Measurements from ENCODE around the gene SLC30A9. TPM values are rescaled to one million over a fixed set of nuclear protein-coding genes. Genes with fewer than 3 reads are reported as not detected.

The SLC30A9 gene
- total and polyA plus RNA-seq, 2 experiments from 2014 or later: 65.5 to 69.5 TPM

DNA sequence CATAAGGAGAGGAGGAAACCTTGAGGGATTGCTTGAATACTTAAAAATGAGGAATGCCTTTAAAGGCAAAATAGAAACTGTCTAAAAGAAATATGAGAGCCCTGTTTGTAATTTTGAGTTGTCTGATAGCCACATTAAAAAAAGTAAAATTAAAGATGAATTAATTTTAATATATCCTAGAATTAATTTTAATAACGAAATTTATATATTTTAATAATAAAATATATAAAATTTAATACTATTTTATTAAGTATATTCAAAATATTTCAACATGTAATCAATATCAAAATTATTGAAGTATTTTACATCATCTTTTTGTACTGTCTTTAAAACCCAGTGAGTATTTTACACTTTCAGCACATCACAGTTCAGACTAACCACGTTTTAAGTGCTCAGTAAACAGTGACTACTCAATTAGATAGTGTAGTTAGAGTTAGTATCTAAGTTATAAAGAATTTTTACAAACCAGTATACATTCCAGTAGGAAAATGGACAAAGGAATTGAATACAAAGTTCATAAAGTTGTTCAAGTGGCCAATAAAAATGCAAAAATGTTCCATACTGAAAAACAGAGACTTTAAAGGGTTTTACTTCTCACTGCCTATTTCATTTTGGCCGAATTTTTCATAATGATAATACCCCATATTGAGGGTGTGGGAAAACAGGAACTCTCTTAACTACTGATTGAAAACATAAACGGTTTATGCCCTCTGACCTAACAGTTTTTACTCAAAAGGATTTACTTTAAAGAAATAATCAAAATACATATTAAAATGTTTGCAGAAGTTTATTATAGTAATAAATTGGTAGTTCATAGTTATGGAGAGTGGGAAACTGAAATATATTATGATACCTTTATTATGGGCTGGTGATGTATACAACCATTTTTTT lies 2.9 kb downstream of the SLC30A9 start:
- Histone ChIP-seq H3K36me3 (ENCODE audit: low read depth) (no peaks in the 10 kb centered on the region), H3K4me3 (peak overlapping the region; percentile 92; the same call in 1 of the 2 replicates), H3K4me2 (ENCODE audit: unreplicated experiment) (peak overlapping the region; percentile 87), H3K79me2 (ENCODE audit: insufficient read depth) (peaks cover 93% of the 10 kb centered on the region), H2AFZ (no peak overlapping the region), H3K4me1 (ENCODE audit: insufficient read depth) (peaks cover 31% of the 10 kb centered on the region), H3K27me3 (replicated peaks; ENCODE audit: insufficient read depth) (no peaks in the 10 kb centered on the region), H3K9me3 (ENCODE audit: low read depth) (no peaks in the 10 kb centered on the region), H4K20me1 (ENCODE audit: insufficient read depth) (no peaks in the 10 kb centered on the region), H3K9ac (peak overlapping the region; percentile 93; the same call in 1 of the 2 replicates), H3K9me2 (ENCODE audit: insufficient read depth) (no peaks in the 10 kb centered on the region), H3F3A (ENCODE audit: insufficient read depth) (no peaks in the 10 kb centered on the region), H3K27ac (no peak overlapping the region)
- WGBS, 2 experiments (ENCODE audit: low coverage in 1 of 2, low lambda C conversion rate in 2 of 2, missing lambda C conversion rate in 2 of 2): 60 to 72% methylated on average over 4 of the region's 4 CpGs
- TF ChIP-seq EZH2 (IDR thresholded peaks at IDR 0.05; ENCODE audit: insufficient read depth, poor library complexity, severe bottlenecking): no peak
- no peak for TF ChIP-seq EZH2phosphoT487 (IDR thresholded peaks at IDR 0.05; ENCODE audit: insufficient read depth, low read depth)
- in situ Hi-C loops (cut with MboI): no loop called here
- DNase-seq: no peak

DNA sequence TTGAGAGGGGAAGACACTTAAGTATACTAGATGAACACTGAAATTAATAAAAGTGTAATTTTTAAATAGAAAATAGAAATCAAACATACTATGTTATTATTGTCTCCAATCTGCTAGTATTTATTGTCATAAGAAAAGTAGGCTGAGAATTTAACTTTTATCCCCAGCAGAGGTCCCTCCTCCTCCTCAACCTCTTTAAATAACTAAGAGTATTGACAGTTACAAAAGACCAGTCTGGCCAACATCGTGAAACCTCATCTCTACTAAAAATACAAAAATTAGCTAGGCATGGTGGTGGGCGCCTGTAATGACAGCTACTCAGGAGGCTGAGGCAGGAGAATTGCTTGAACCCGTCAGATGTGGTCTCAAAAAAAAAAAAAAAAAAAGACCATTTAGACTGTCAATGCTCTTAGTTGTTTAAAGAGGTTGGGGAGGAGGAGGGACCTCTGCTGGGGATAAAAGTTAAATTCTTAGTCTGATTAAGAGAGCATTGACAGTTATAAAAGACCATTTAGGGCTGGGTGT lies 4.2 kb downstream of the SLC30A9 start:
- H2AFZ ChIP-seq: no peak overlapping the region
- H3K4me3 ChIP-seq: no peak overlapping the region
- TF ChIP-seq EZH2phosphoT487 (IDR thresholded peaks at IDR 0.05; ENCODE audit: insufficient read depth, low read depth): no peak
- no peak for TF ChIP-seq EZH2 (IDR thresholded peaks at IDR 0.05; ENCODE audit: insufficient read depth, poor library complexity, severe bottlenecking)
- DNase-seq: peak; percentile 4
- H3K4me1 ChIP-seq (ENCODE audit: insufficient read depth): peaks cover 25% of the 10 kb centered on the region
- no peaks in the 10 kb centered on the region for H3K27me3 ChIP-seq (replicated peaks; ENCODE audit: insufficient read depth)
- no peaks in the 10 kb centered on the region for H4K20me1 ChIP-seq (ENCODE audit: insufficient read depth)
- 82 to 85% methylated on average over 3 of the region's 3 CpGs for WGBS, 2 experiments (ENCODE audit: low coverage in 1 of 2, low lambda C conversion rate in 2 of 2, missing lambda C conversion rate in 2 of 2)
- peaks cover 6% of the 10 kb centered on the region; the same call in 1 of the 2 replicates for H3K36me3 ChIP-seq (ENCODE audit: low read depth)
- no peak overlapping the region for H3K9ac ChIP-seq
- peaks cover 4% of the 10 kb centered on the region; the same call in 1 of the 2 replicates for H3F3A ChIP-seq (ENCODE audit: insufficient read depth)
- H3K9me2 ChIP-seq (ENCODE audit: insufficient read depth): no peaks in the 10 kb centered on the region
- in situ Hi-C loops (cut with MboI): no loop called here
- H3K9me3 ChIP-seq (ENCODE audit: low read depth): no peaks in the 10 kb centered on the region
- peaks cover 95% of the 10 kb centered on the region for H3K79me2 ChIP-seq (ENCODE audit: insufficient read depth)
- H3K27ac ChIP-seq: no peak overlapping the region
- no peak overlapping the region for H3K4me2 ChIP-seq (ENCODE audit: unreplicated experiment)

DNA sequence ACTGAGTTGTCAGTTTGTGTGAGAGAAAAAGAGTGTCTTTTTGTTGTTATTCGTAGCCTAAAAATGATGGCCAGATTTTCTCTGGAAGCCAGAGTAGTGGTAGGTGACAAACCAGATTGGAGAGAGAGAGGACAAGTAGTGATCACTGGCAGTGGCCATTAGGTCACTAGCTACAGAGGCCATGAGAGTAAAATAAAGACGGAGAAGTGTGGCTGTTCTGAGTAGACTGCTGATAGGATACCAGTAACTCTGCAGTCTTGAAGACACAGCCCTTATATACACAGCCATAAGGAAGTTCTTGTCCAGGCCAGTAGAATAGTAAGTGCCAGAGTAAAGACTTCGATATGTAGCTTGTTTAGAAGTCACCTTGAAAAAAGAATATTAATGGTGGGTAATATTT lies 7.7 kb downstream of the SLC30A9 start:
- Histone ChIP-seq H3F3A (ENCODE audit: insufficient read depth) (peaks cover 11% of the 10 kb centered on the region; the same call in 1 of the 2 replicates), H2AFZ (no peak overlapping the region), H3K36me3 (ENCODE audit: low read depth) (peaks cover 6% of the 10 kb centered on the region; the same call in 1 of the 2 replicates), H3K79me2 (ENCODE audit: insufficient read depth) (peaks cover 98% of the 10 kb centered on the region), H3K9me2 (ENCODE audit: insufficient read depth) (no peaks in the 10 kb centered on the region), H3K27ac (no peak overlapping the region), H4K20me1 (ENCODE audit: insufficient read depth) (no peaks in the 10 kb centered on the region), H3K4me2 (ENCODE audit: unreplicated experiment) (no peak overlapping the region), H3K4me1 (ENCODE audit: insufficient read depth) (peaks cover 7% of the 10 kb centered on the region; the same call in 1 of the 2 replicates), H3K9ac (no peak overlapping the region), H3K9me3 (ENCODE audit: low read depth) (no peaks in the 10 kb centered on the region), H3K4me3 (no peak overlapping the region), H3K27me3 (replicated peaks; ENCODE audit: insufficient read depth) (no peaks in the 10 kb centered on the region)
- WGBS, 2 experiments (ENCODE audit: low coverage in 1 of 2, low lambda C conversion rate in 2 of 2, missing lambda C conversion rate in 2 of 2): 97 to 100% methylated on average over 3 of the region's 3 CpGs
- DNase-seq: no peak
- in situ Hi-C loops (cut with MboI): no loop called here
- no peak for TF ChIP-seq EZH2 (IDR thresholded peaks at IDR 0.05; ENCODE audit: insufficient read depth, poor library complexity, severe bottlenecking)
- TF ChIP-seq EZH2phosphoT487 (IDR thresholded peaks at IDR 0.05; ENCODE audit: insufficient read depth, low read depth): no peak

DNA sequence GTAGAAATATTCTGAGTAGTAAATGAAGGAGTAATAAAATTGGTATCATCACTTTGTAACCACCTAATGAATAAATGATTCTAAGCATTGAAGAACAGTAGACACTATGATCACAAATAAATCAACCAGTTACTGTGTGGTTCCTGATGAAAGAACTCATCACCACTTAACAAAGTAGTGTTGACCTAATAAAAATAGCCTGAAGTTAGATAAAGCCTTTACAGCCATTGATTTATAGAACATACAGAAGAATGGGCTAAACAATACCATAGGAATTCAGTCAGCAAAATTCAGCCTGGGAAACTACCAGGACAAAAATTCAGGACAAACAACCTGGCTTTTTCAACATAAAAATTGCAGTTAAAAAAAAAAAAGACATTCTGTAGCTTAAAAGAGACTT lies 9.0 kb downstream of the SLC30A9 start:
- H3K4me2 ChIP-seq (ENCODE audit: unreplicated experiment): no peak overlapping the region
- no peaks in the 10 kb centered on the region for H3K9me2 ChIP-seq (ENCODE audit: insufficient read depth)
- no peaks in the 10 kb centered on the region for H4K20me1 ChIP-seq (ENCODE audit: insufficient read depth)
- DNase-seq: no peak
- H3K79me2 ChIP-seq (ENCODE audit: insufficient read depth): peaks cover 98% of the 10 kb centered on the region
- H3K9me3 ChIP-seq (ENCODE audit: low read depth): no peaks in the 10 kb centered on the region
- peaks cover 16% of the 10 kb centered on the region; the same call in 1 of the 2 replicates for H3K36me3 ChIP-seq (ENCODE audit: low read depth)
- TF ChIP-seq EZH2phosphoT487 (IDR thresholded peaks at IDR 0.05; ENCODE audit: insufficient read depth, low read depth) (no peak), EZH2 (IDR thresholded peaks at IDR 0.05; ENCODE audit: insufficient read depth, poor library complexity, severe bottlenecking) (no peak)
- H3K27ac ChIP-seq: no peak overlapping the region
- no peak overlapping the region for H2AFZ ChIP-seq
- no peaks in the 10 kb centered on the region for H3K27me3 ChIP-seq (replicated peaks; ENCODE audit: insufficient read depth)
- H3K4me1 ChIP-seq (ENCODE audit: insufficient read depth): no peaks in the 10 kb centered on the region
- H3K9ac ChIP-seq: no peak overlapping the region
- peaks cover 11% of the 10 kb centered on the region; the same call in 1 of the 2 replicates for H3F3A ChIP-seq (ENCODE audit: insufficient read depth)
- in situ Hi-C loops (cut with MboI): no loop called here
- no peak overlapping the region for H3K4me3 ChIP-seq
